Naive thymus-derived CD4-positive, alpha-beta T cell (primary cell): ENCODE data around the gene SPIRE2. TPM values are rescaled to one million over a fixed set of nuclear protein-coding genes. Genes with fewer than 3 reads are reported as not detected.
A peak's percentile ranks its signal among the peaks of the same experiment; 100 is the strongest.
"Not testable (repeated sequence)": the region's sequence is repeated elsewhere in the genome, so short reads cannot be mapped to it uniquely, and the experiment has no call there.

ENCODE experiments used
- ATAC-seq: fragments of 150-1000 bp; cut with Tn5 transposase; 2 replicates; pipeline ENCODE4 v1.10.0; 2021; ENCODE audit warnings: mild to moderate bottlenecking, moderate library complexity
- CTCF ChIA-PET: fragments of 350-600 bp; sonication (Branson Sonifier 250); formaldehyde crosslinking; loops from one replicate; lab custom pipeline; 2021; ENCODE audit warnings: antibody characterized with exemption; lab: Charles Lee
- POLR2A ChIA-PET: fragments of 350-600 bp; sonication (Branson Sonifier 250); formaldehyde crosslinking; loops from one replicate; lab custom pipeline; 2021; ENCODE audit warnings: antibody characterized with exemption, inconsistent platforms; lab: Charles Lee
- DNase-seq, 9 donors: peaks; one replicate each; pipeline versions ENCODE4 v3.0.0 to v3.0.0-alpha.2; 2020 to 2022; ENCODE audit warnings: mixed read lengths in 1 of 9
- H3K27ac ChIP-seq: one replicate; pipeline ENCODE4 v1.7.0; 2013; ENCODE audit warnings: mild to moderate bottlenecking, low read depth, low read length, moderate library complexity
- H3K27me3 ChIP-seq, 2 donors: one replicate each; pipeline ENCODE4 v1.7.0; 2013; ENCODE audit warnings: low read length in 2 of 2, mild to moderate bottlenecking in 2 of 2, moderate library complexity in 2 of 2; ENCODE audit not compliant: control insufficient read depth in 2 of 2, insufficient read depth in 2 of 2
- H3K36me3 ChIP-seq, 3 experiments: 1 replicate in 2 of 3; 2 replicates in 1 of 3; pipeline ENCODE4 v1.7.0; 2013; ENCODE audit warnings: low read length in 3 of 3, mild to moderate bottlenecking in 3 of 3, moderate library complexity in 1 of 3; ENCODE audit not compliant: insufficient read depth in 3 of 3, control insufficient read depth in 2 of 3
- H3K4me1 ChIP-seq, 2 donors: one replicate each; pipeline ENCODE4 v1.7.0; 2013; ENCODE audit warnings: low read length in 2 of 2, mild to moderate bottlenecking in 2 of 2, moderate library complexity in 1 of 2; ENCODE audit not compliant: control insufficient read depth in 2 of 2, insufficient read depth in 2 of 2
- H3K4me3 ChIP-seq: 2 replicates; pipeline ENCODE4 v1.7.0; 2013; ENCODE audit warnings: mild to moderate bottlenecking, low read length
- H3K9me3 ChIP-seq, 3 experiments: 1 replicate in 2 of 3; 2 replicates in 1 of 3; pipeline ENCODE4 v1.7.0; 2013; ENCODE audit warnings: low read length in 3 of 3; ENCODE audit not compliant: control insufficient read depth in 2 of 3
- H3K27ac Mint-ChIP-seq, 9 donors: one replicate each; pipeline ENCODE4 v1.8.0; 2020 to 2022; ENCODE audit warnings: mixed read lengths in 9 of 9, mild to moderate bottlenecking in 8 of 9, moderate library complexity in 5 of 9, inconsistent platforms in 2 of 9
- H3K27me3 Mint-ChIP-seq, 5 donors: one replicate each; pipeline ENCODE4 v1.8.0; 2021 to 2022; ENCODE audit warnings: mixed read lengths in 5 of 5, mild to moderate bottlenecking in 1 of 5
- H3K36me3 Mint-ChIP-seq, 5 donors: one replicate each; pipeline ENCODE4 v1.8.0; 2020 to 2022; ENCODE audit warnings: mixed read lengths in 5 of 5, mild to moderate bottlenecking in 3 of 5, inconsistent platforms in 1 of 5
- H3K4me1 Mint-ChIP-seq, 7 donors: one replicate each; pipeline ENCODE4 v1.8.0; 2020 to 2022; ENCODE audit warnings: mixed read lengths in 7 of 7, mild to moderate bottlenecking in 3 of 7, inconsistent platforms in 1 of 7
- H3K4me3 Mint-ChIP-seq, 10 donors: one replicate each; pipeline ENCODE4 v1.8.0; 2020 to 2022; ENCODE audit warnings: mild to moderate bottlenecking in 10 of 10, mixed read lengths in 10 of 10, moderate library complexity in 6 of 10, inconsistent platforms in 2 of 10
- H3K9me3 Mint-ChIP-seq, 11 donors: one replicate each; pipeline ENCODE4 v1.8.0; 2020 to 2022; ENCODE audit warnings: mixed read lengths in 11 of 11, mild to moderate bottlenecking in 4 of 11, inconsistent platforms in 1 of 11, moderate library complexity in 1 of 11
- intact Hi-C, 2 donors: fragments of 100-400 bp; cut with micrococcal nuclease; formaldehyde crosslinking; loops; one replicate each; pipeline ENCODE4 v1.15.1; 2023
- polyA plus RNA-seq, 2 donors: library from polyadenylated mRNA; unstranded; fragments of 300-500 nt; fragmentation: Illumina TruSeq; gene quantifications; one replicate each; pipeline ENCODE4 v1.2.3, GENCODE V29; 2021
- total RNA-seq, 6 experiments: library from RNA in 5 of 6; stranded (reverse) in 5 of 6; gene quantifications; 1 replicate in 5 of 6; 2 replicates in 1 of 6; pipeline ENCODE4 v1.2.3 and lab custom pipeline; 2021 to 2026

SPIRE2 gene
- total and polyA plus RNA-seq, 7 experiments from 2014 or later = 0.32 to 3.5 (median 1.3) TPM

GRCh38 chr16:89793092-89793491, 35.2 kb upstream of the SPIRE2 start:
- Mint-ChIP-seq H3K4me1 (peaks cover 3 to 12% (median 10%) of the 10 kb centered on the region in 7 donors), H3K36me3 (peaks cover 0 to 15% (median 0%) of the 10 kb centered on the region in 5 donors), H3K4me3 (peak overlapping the region in 1 of 10 donors; percentile 14), H3K27ac (peak overlapping the region in 2 of 9 donors; percentile 33 to 66)
- CTCF ChIA-PET = interaction anchor here (0.6 to 6.8 kb wide), 7 partner anchors 48 to 94 kb away, joined by 3 to 138 read pairs (median 10); no protein-coding TSS in a partner anchor
- not testable (repeated sequence) for H3K4me1 ChIP-seq, H3K4me3 ChIP-seq, H3K9me3 ChIP-seq, H3K27me3 ChIP-seq, H3K27ac ChIP-seq, H3K36me3 ChIP-seq, H3K9me3 Mint-ChIP-seq, H3K27me3 Mint-ChIP-seq, ATAC-seq
- POLR2A ChIA-PET = interaction anchor here (0.7 to 3.3 kb wide), 6 partner anchors 43 to 93 kb away, joined by 3 to 21 read pairs (median 3); no protein-coding TSS in a partner anchor
- intact Hi-C loops = loop anchor here (1.0 kb wide), 4 partner anchors 68 to 93 kb away; no protein-coding TSS in a partner anchor
- peak; percentile 30 to 65 (median 54) for DNase-seq

GRCh38 chr16:89793955-89794354, 34.3 kb upstream of the SPIRE2 start:
- Histone ChIP-seq H3K4me1 (no peaks in the 10 kb centered on the region), H3K27ac (no peak overlapping the region), H3K9me3 (no peaks in the 10 kb centered on the region), H3K27me3 (no peaks in the 10 kb centered on the region), H3K36me3 (no peaks in the 10 kb centered on the region), H3K4me3 (no peak overlapping the region)
- Mint-ChIP-seq H3K4me3 (no peak overlapping the region), H3K27ac (no peak overlapping the region), H3K9me3 (no peaks in the 10 kb centered on the region), H3K36me3 (peaks cover 0 to 22% (median 0%) of the 10 kb centered on the region in 5 donors), H3K27me3 (no peaks in the 10 kb centered on the region), H3K4me1 (peaks cover 3 to 12% (median 10%) of the 10 kb centered on the region in 7 donors)
- ATAC-seq = no peak
- DNase-seq = no peak
- ChIA-PET POLR2A (interaction anchor here (1.0 to 3.3 kb wide), 5 partner anchors 59 to 94 kb away, joined by 3 to 21 read pairs (median 3); no protein-coding TSS in a partner anchor), CTCF (interaction anchor here (0.9 to 6.8 kb wide), 8 partner anchors 9 to 95 kb away, joined by 3 to 138 read pairs (median 8); no protein-coding TSS in a partner anchor)
- intact Hi-C loops = loop anchor here (1.0 kb wide), 4 partner anchors 67 to 94 kb away; no protein-coding TSS in a partner anchor

- Histone ChIP-seq H3K9me3 (no peaks in the 10 kb centered on the region), H3K27ac (no peak overlapping the region), H3K36me3 (no peaks in the 10 kb centered on the region), H3K4me3 (no peak overlapping the region), H3K4me1 (no peaks in the 10 kb centered on the region), H3K27me3 (no peaks in the 10 kb centered on the region)
- H3K27me3 Mint-ChIP-seq = no peaks in the 10 kb centered on the region
- ATAC-seq = no peak
- intact Hi-C loops = no loop called here
- H3K9me3 Mint-ChIP-seq = no peaks in the 10 kb centered on the region
- H3K36me3 Mint-ChIP-seq = peaks cover 0 to 30% (median 0%) of the 10 kb centered on the region in 5 donors
- H3K4me1 Mint-ChIP-seq = peaks cover 3 to 12% (median 10%) of the 10 kb centered on the region in 7 donors
- no peak overlapping the region for H3K27ac Mint-ChIP-seq
- ChIA-PET CTCF (interaction anchor here (6.8 kb wide), 1 partner anchor 90 kb away, joined by 138 read pairs; no protein-coding TSS in a partner anchor), POLR2A (no interaction called here)
- DNase-seq = no peak
- H3K4me3 Mint-ChIP-seq = no peak overlapping the region
Measured at GRCh38 chr16:89795676-89796075, 32.6 kb upstream of the SPIRE2 start.

GRCh38 chr16:89796104-89796503, 32.2 kb upstream of the SPIRE2 start:
- Histone ChIP-seq H3K4me3 (no peak overlapping the region), H3K27ac (no peak overlapping the region), H3K9me3 (no peaks in the 10 kb centered on the region), H3K27me3 (no peaks in the 10 kb centered on the region), H3K36me3 (no peaks in the 10 kb centered on the region), H3K4me1 (no peaks in the 10 kb centered on the region)
- Mint-ChIP-seq H3K27me3 (no peaks in the 10 kb centered on the region), H3K27ac (no peak overlapping the region), H3K9me3 (no peaks in the 10 kb centered on the region), H3K36me3 (peaks cover 0 to 30% (median 0%) of the 10 kb centered on the region in 5 donors), H3K4me3 (no peak overlapping the region), H3K4me1 (peaks cover 3 to 12% (median 10%) of the 10 kb centered on the region in 7 donors)
- CTCF ChIA-PET = interaction anchor here (0.5 kb wide), 1 partner anchor 70 kb away, joined by 6 read pairs; no protein-coding TSS in a partner anchor
- POLR2A ChIA-PET = no interaction called here
- ATAC-seq (no peak), DNase-seq (no peak)
- intact Hi-C loops = no loop called here

- Histone ChIP-seq H3K36me3 (no peaks in the 10 kb centered on the region), H3K4me3 (no peak overlapping the region), H3K4me1 (no peaks in the 10 kb centered on the region), H3K9me3 (no peaks in the 10 kb centered on the region), H3K27me3 (no peaks in the 10 kb centered on the region), H3K27ac (no peak overlapping the region)
- H3K9me3 Mint-ChIP-seq = no peaks in the 10 kb centered on the region
- H3K36me3 Mint-ChIP-seq = peaks cover 0 to 24% (median 0%) of the 10 kb centered on the region in 5 donors
- ATAC-seq (no peak), DNase-seq (no peak)
- intact Hi-C loops = no loop called here
- H3K4me1 Mint-ChIP-seq = peaks cover 0 to 2% (median 1%) of the 10 kb centered on the region in 7 donors
- H3K27ac Mint-ChIP-seq = peak overlapping the region in 1 of 9 donors; percentile 26
- H3K27me3 Mint-ChIP-seq = no peaks in the 10 kb centered on the region
- H3K4me3 Mint-ChIP-seq = no peak overlapping the region
- ChIA-PET POLR2A (interaction anchor here (0.8 kb wide), 1 partner anchor 95 kb away, joined by 3 read pairs; no protein-coding TSS in a partner anchor), CTCF (interaction anchor here (1.5 kb wide), 1 partner anchor 92 kb away, joined by 6 read pairs; no protein-coding TSS in a partner anchor)
Measured at GRCh38 chr16:89798126-89798525, 30.1 kb upstream of the SPIRE2 start.

- ChIA-PET CTCF (interaction anchor here (1.5 kb wide), 1 partner anchor 93 kb away, joined by 6 read pairs; no protein-coding TSS in a partner anchor), POLR2A (no interaction called here)
- Histone ChIP-seq H3K27me3 (no peaks in the 10 kb centered on the region), H3K27ac (no peak overlapping the region), H3K36me3 (no peaks in the 10 kb centered on the region), H3K9me3 (no peaks in the 10 kb centered on the region), H3K4me1 (no peaks in the 10 kb centered on the region), H3K4me3 (no peak overlapping the region)
- Mint-ChIP-seq H3K27me3 (no peaks in the 10 kb centered on the region), H3K36me3 (peaks cover 0 to 25% (median 0%) of the 10 kb centered on the region in 5 donors), H3K4me3 (no peak overlapping the region), H3K4me1 (no peaks in the 10 kb centered on the region), H3K9me3 (no peaks in the 10 kb centered on the region), H3K27ac (no peak overlapping the region)
- intact Hi-C loops = no loop called here
- ATAC-seq (no peak), DNase-seq (no peak)
Measured at GRCh38 chr16:89798832-89799370, 29.4 kb upstream of the SPIRE2 start.
